HCEC 1CT (cell line): Measurements from ENCODE around the gene RABL2B.

Source experiments
- DNase-seq: peaks from one replicate; pipeline ENCODE4 v3.0.0-alpha.2; 2017

RABL2B gene

DNA sequence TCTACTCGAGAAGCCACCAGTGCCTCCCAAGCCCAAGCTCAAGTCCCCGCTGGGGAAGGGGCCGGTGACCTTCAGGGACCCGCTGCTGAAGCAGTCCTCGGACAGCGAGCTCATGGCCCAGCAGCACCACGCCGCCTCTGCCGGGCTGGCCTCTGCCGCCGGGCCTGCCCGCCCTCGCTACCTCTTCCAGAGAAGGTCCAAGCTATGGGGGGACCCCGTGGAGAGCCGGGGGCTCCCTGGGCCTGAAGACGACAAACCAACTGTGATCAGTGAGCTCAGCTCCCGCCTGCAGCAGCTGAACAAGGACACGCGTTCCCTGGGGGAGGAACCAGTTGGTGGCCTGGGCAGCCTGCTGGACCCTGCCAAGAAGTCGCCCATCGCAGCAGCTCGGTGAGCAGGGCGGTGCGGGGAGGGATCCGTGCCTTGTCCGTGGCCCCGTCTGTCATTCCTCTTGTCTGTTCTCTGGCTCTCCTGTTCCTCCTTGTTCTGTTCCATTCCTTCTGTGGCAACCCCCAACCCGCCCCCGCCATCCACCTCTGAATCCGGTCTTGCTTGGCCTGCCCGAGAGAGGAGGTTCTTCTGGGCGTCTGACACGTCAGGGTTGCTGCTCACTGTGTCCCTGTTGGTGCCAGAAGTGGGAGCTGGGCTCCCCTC lies 61.3 kb downstream of the RABL2B start:
- DNase-seq, result no peak

DNA sequence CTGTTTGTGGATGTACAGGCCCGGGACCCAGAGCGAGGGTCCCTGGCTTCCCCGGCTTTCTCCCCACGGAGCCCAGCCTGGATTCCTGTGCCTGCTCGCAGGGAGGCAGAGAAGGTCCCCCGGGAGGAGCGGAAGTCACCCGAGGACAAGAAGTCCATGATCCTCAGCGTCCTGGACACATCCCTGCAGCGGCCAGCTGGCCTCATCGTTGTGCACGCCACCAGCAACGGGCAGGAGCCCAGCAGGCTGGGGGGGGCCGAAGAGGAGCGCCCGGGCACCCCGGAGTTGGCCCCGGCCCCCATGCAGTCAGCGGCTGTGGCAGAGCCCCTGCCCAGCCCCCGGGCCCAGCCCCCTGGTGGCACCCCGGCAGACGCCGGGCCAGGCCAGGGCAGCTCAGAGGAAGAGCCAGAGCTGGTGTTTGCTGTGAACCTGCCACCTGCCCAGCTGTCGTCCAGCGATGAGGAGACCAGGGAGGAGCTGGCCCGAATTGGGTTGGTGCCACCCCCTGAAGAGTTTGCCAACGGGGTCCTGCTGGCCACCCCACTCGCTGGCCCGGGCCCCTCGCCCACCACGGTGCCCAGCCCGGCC lies 62.1 kb downstream of the RABL2B start:
- no peak for DNase-seq

DNA sequence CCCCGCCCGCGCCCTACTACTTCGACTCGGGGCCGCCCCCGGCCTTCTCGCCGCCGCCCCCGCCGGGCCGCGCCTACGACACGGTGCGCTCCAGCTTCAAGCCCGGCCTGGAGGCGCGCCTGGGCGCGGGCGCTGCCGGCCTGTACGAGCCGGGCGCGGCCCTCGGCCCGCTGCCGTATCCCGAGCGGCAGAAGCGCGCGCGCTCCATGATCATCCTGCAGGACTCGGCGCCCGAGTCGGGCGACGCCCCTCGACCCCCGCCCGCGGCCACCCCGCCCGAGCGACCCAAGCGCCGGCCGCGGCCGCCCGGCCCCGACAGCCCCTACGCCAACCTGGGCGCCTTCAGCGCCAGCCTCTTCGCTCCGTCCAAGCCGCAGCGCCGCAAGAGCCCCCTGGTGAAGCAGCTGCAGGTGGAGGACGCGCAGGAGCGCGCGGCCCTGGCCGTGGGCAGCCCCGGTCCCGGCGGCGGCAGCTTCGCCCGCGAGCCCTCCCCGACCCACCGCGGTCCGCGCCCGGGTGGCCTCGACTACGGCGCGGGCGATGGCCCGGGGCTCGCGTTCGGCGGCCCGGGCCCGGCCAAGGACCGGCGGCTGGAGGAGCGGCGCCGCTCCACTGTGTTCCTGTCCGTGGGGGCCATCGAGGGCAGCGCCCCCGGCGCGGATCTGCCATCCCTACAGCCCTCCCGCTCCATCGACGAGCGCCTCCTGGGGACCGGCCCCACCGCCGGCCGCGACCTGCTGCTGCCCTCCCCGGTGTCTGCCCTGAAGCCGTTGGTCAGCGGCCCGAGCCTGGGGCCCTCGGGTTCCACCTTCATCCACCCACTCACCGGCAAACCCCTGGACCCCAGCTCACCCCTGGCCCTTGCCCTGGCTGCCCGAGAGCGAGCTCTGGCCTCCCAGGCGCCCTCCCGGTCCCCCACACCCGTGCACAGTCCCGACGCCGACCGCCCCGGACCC lies 62.9 kb downstream of the RABL2B start:
- no peak for DNase-seq

DNA sequence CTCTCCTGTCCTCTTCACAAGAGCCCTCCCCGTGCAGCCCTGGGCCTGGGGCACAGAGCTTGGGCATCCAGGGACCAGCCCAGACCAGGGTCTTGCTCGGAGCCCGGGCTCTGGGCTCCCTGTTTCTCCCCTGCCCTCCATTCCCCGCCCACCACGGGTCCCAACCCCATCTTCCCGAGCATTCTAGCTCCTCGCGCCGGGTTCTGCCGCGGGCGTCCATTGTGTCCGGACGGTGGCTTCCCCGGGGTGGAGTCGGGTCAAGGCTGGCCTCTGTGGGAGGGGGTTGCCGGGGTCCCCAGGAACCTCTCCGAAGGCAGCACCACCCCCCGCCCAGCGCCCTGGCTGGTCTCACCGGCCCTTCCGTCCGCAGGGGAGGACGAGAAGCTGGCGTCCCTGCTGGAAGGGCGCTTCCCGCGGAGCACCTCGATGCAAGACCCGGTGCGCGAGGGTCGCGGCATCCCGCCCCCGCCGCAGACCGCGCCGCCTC lies 63.6 kb downstream of the RABL2B start:
- DNase-seq, result no peak

DNA sequence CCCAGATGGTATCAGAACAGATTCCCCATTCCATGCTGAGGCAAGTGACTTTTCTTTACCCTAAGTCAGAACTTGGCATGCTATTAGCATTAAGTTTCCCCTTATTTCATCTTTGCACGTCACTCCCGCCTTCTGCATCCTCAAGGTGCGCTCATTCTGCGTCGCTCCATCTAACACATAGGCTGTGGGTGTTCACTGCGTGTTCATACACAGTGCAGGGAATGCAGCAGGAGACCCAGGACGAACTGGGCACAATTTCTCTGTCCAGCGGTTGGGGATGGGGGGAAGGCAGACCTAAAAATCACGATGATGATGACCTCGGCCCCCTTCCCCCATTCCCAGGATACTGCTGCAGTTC lies 65.1 kb downstream of the RABL2B start:
- DNase-seq, result no peak

DNA sequence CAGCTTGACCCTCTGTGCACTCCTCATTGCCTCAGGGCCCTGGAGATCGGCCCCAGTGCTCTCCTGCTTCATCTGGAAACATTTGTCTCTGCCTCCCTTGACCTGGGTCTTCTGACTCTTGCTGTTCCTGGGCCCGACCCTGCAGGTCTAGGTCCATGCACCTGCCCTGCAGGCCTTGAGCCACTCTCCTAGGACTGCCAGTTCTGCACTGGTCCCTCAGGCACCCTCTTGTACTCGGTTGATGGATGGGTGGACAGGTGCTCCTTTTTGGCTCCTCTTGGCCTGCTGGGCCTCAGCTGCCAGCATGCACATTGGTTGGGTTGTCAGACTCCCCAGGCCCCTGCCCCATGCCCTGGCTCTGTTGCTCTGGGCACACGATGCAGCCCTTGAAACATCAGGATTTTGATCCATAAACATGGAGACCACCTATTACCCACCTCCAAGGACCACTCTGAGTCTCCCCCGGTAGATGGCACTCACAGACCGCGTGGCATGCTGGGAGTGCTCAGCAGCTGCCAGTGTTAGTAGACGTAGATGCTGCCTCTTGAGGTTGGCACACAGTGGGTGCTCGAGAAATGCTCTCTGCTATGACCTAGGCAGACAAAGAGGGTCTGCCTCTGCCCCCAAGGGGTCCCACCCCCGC lies 65.6 kb downstream of the RABL2B start:
- no peak for DNase-seq
